Activated naive CD4-positive, alpha-beta T cell treated with anti-CD3 and anti-CD28 coated beads, Interleukin-2, amount 50 U/mL, for 72 hours (primary cell): ENCODE results near the gene RACK1. TPM values are rescaled to one million over a fixed set of nuclear protein-coding genes. Genes with fewer than 3 reads are reported as not detected.

ENCODE experiments used
- ATAC-seq, 2 donors: fragments of 150-1000 bp; cut with Tn5 transposase; 2 replicates each; pipeline ENCODE4 v1.10.0; 2021; ENCODE audit warnings: mild to moderate bottlenecking in 2 of 2, moderate library complexity in 2 of 2
- DNase-seq, 2 donors: peaks; one replicate each; pipeline ENCODE4 v3.0.0; 2021 to 2022; ENCODE audit warnings: low spot score in 2 of 2
- H3K27ac Mint-ChIP-seq, 2 donors: one replicate each; pipeline ENCODE4 v1.8.0; 2022; ENCODE audit warnings: mild to moderate bottlenecking in 2 of 2, mixed read lengths in 2 of 2
- H3K36me3 Mint-ChIP-seq, 2 donors: one replicate each; pipeline ENCODE4 v1.8.0; 2022; ENCODE audit warnings: mixed read lengths in 2 of 2
- H3K9me3 Mint-ChIP-seq, 2 donors: one replicate each; pipeline ENCODE4 v1.8.0; 2022; ENCODE audit warnings: mixed read lengths in 2 of 2
- total RNA-seq, 2 donors: library from RNA; stranded (reverse); gene quantifications; one replicate each; pipeline ENCODE4 v1.2.3, GENCODE V29; 2022

Gene RACK1
- total RNA-seq, 2 donors from 2014 or later: 2,392 to 2,665 TPM

DNA sequence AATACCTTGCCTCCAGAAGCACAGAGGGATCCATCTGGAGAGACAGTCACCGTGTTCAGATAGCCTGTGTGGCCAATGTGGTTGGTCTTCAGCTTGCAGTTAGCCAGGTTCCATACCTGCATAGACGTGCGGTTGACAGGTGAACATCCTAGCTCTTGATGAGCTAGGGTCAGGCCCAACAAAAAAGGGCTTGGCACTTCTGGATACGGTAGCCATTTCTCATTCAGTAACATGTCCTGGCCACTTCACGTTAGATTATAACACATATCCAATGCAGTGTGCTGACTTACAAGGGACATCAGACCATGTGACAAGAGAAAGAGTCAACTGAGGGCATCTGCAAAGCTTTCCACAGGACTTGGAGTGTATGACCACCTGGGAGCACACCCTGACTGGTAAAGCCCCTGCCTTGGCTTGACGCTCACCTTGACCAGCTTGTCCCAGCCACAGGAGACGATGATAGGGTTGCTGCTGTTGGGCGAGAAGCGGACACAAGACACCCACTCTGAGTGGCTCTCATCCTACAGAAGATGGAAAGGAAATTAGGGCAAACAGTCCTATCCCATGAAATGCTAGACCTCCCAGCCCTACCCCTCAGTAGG, 4.5 kb downstream of the RACK1 start:
- Mint-ChIP-seq H3K36me3 (peaks cover 52 to 66% of the 10 kb centered on the region in 2 donors), H3K9me3 (no peaks in the 10 kb centered on the region), H3K27ac (peak overlapping the region; percentile 42 to 94)
- no peak for DNase-seq
- ATAC-seq: no peak

DNA sequence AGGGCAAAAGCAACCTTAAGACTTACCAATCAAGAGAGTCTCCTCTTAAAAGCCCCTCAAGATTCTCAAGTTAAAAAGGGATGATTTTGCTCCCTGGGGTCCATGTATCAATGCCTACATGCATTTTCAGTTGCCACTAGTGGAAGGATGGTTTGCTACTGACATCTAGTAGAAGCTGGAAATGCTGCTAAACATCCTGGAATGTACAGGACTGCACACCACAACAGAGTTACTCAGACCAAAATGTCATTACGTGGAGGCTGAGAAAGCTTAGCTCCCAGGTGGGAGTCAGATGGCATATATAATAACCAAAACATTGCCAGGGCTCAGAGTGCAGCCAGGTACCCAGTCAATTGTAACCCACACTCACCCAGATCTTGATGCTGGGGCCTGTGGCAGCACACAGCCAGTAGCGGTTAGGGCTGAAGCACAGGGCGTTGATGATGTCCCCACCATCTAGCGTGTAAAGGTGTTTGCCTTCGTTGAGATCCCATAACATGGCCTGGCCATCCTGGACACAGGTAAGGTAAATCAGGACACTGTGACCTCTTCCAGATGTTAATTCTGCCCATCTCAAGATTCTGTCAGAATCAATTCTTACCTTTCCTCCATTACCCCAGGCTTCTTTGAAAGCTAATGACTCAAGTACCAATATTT, 5.8 kb downstream of the RACK1 start:
- Mint-ChIP-seq H3K36me3 (peaks cover 39 to 53% of the 10 kb centered on the region in 2 donors), H3K27ac (peak overlapping the region; percentile 42 to 94), H3K9me3 (no peaks in the 10 kb centered on the region)
- ATAC-seq: no peak
- DNase-seq: no peak

DNA sequence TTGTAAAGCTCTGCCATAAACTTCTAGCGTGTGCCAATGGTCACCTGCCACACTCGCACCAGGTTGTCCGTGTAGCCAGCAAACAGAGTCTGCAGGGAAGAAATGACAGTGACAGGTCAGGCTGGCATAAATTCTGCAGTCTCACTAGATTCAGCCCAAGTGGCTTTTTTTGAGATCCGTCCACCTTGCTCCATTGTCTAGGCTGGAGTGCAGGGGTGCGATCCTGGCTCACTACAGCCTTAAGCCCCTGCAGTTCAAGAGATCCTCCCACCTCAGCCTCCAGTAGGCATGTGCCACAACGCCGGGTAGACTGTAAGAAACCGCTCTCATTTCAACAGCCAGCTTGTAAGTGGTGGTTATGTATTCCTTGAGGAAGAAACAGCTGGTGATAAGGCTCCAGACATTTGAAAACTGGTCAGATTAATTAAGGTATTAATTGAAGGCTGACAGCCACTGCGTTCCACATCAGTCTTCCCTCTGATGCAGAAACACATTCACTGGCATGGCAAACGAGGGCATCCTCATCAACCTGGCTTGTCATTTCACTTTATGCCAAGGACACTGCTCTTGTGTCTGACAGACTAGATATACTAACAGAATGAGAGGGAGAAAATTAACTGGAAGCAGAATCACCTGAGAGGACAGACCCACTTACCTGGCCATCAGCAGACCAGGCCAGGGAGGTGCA, 6.6 kb downstream of the RACK1 start:
- Mint-ChIP-seq H3K27ac (peak overlapping the region in 1 of 2 donors; percentile 77), H3K9me3 (no peaks in the 10 kb centered on the region), H3K36me3 (peaks cover 32 to 46% of the 10 kb centered on the region in 2 donors)
- DNase-seq: no peak
- no peak for ATAC-seq

DNA sequence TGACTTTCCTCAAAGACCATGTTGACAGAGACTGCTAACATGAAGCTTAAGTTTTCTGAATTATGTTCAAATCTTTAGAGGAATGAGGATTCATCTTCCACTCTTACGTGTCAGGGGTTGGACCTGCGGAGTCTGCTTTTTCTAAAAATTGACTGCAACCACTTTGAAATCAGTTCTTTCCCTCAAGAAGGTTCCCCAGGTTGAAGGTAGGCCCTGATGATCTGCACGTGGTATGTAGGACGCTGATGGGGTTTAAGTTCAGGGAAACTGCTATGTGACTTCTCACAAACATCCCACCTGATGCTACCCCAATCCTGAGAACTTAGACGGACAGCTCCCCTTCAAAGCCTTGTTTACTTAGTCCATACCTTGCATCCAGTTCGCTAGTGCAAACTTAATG, 7.2 kb downstream of the RACK1 start:
- H3K9me3 Mint-ChIP-seq: no peaks in the 10 kb centered on the region
- peaks cover 26 to 39% of the 10 kb centered on the region in 2 donors for H3K36me3 Mint-ChIP-seq
- DNase-seq (no peak), ATAC-seq (no peak)
- peak overlapping the region in 1 of 2 donors; percentile 77 for H3K27ac Mint-ChIP-seq

DNA sequence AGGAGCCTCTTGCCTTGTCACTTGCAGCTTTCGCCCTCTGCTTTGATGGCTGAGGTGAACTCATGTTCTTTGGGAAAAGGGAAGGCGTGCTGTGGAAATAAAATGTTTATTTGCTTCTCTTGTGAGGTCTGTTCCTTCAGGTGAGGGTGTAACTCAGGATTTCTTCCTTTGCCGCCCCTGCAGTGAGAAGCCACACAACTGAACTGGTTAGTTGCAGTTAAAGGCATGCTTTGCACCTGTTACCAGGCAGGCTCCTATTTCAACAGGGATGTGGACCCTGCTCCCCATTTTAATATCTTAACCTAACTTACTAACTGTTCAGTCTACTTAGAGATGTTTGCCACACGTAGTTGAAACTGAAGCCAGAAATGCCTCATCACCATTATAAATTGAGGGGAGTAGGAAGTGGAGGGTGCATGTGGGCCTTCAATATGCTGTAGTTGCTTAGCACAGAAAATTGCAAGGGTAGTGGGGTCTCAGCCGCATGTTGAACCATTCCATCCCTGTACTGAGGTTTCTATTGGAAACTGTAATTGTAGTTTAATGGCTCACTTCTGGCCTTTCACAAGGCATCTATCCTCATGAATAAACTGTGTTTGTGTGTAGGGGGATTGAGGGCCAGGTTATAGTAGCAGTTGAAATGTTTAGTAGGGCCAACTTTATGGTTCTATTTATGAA, 7.9 kb downstream of the RACK1 start:
- Mint-ChIP-seq H3K36me3 (peaks cover 21 to 33% of the 10 kb centered on the region in 2 donors), H3K27ac (peak overlapping the region; percentile 67 to 97), H3K9me3 (no peaks in the 10 kb centered on the region)
- ATAC-seq (no peak), DNase-seq (peak in 1 of 2 donors; percentile 2)

DNA sequence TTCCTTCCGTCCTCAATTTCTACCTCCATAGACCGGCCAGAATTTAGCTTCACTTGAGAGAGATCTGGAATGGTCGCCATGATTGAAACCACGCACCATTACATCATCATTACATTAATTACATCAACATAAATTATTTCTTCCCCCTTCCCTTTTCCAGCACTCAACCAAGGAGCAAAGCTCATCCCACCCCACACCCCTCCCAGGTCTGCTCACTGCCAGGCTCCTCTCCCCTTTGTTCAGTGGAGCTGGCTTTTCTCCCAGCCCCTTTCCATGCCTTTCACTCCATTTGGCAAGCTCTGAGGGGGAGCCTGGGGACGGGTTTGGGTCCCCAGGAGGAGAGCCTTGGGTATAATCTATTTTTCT, 8.4 kb downstream of the RACK1 start:
- Mint-ChIP-seq H3K27ac (peak overlapping the region; percentile 67 to 97), H3K36me3 (peaks cover 21 to 29% of the 10 kb centered on the region in 2 donors), H3K9me3 (no peaks in the 10 kb centered on the region)
- DNase-seq (peak in 1 of 2 donors; percentile 2), ATAC-seq (no peak)

DNA sequence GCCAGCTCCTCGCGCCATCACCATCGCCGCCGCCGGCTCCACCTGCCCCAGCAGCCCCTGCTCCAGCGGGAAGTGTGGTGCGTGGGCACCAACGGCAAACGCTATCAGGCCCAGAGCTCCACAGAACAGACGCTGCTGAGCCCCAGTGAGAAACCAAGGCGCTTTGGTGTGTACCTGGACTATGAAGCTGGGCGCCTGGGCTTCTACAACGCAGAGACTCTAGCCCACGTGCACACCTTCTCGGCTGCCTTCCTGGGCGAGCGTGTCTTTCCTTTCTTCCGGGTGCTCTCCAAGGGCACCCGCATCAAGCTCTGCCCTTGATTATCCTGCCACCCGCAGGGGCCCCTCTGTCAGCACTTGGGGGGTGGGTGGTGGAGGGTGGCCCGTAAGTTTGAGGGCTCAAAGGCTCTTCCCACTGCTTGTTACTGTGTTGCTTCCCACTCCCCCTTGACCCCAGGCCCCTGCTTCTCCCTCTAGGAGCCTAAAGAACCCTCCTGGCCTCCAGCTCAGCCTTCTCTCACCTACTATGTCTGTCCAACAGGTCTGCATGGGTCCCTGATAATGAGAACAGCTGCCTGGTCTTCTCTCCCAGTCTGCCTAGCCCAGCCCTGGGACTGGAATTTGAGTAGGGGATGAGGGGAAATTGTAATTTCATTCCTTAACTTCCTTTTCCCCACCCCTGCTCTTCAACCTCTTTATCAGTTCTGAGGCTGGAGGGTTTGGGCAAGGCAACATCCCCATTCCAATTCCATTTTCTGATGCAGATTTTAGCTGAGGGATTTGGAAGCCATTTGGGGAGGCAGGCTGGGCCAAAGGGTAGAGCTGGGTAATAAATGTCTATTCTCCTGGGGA, 9.0 kb downstream of the RACK1 start:
- no peaks in the 10 kb centered on the region for H3K9me3 Mint-ChIP-seq
- H3K27ac Mint-ChIP-seq: peak overlapping the region; percentile 67 to 97
- DNase-seq (peak in 1 of 2 donors; percentile 3), ATAC-seq (peak; percentile 8 to 20)
- peaks cover 21 to 32% of the 10 kb centered on the region in 2 donors for H3K36me3 Mint-ChIP-seq

DNA sequence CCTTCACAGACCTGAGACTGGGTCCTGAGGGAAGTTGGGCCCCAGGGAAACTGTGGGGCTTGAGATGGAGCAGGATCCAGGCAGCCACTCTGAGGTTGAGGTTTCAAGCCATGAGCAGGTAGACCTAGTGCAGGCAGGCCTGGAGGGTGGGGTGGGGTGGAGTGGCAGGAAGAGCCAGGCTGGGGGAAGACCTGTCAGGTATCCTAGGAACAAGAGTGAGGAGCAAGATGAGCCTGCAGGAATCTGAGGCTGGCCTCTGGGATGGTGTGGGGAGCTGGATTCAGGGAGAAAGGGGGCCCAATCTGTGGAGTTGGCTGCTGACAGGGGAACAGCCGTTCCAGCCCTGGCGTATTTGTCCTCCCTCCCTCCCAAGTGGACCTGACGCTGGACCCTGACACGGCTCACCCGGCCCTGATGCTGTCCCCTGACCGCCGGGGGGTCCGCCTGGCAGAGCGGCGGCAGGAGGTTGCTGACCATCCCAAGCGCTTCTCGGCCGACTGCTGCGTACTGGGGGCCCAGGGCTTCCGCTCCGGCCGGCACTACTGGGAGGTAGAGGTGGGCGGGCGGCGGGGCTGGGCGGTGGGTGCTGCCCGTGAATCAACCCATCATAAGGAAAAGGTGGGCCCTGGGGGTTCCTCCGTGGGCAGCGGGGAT, 9.8 kb downstream of the RACK1 start:
- peak in 1 of 2 donors; percentile 6 for DNase-seq
- ATAC-seq: peak; percentile 7 to 20
- H3K36me3 Mint-ChIP-seq: peaks cover 14 to 31% of the 10 kb centered on the region in 2 donors
- no peaks in the 10 kb centered on the region for H3K9me3 Mint-ChIP-seq
- H3K27ac Mint-ChIP-seq: peak overlapping the region; percentile 70 to 80

DNA sequence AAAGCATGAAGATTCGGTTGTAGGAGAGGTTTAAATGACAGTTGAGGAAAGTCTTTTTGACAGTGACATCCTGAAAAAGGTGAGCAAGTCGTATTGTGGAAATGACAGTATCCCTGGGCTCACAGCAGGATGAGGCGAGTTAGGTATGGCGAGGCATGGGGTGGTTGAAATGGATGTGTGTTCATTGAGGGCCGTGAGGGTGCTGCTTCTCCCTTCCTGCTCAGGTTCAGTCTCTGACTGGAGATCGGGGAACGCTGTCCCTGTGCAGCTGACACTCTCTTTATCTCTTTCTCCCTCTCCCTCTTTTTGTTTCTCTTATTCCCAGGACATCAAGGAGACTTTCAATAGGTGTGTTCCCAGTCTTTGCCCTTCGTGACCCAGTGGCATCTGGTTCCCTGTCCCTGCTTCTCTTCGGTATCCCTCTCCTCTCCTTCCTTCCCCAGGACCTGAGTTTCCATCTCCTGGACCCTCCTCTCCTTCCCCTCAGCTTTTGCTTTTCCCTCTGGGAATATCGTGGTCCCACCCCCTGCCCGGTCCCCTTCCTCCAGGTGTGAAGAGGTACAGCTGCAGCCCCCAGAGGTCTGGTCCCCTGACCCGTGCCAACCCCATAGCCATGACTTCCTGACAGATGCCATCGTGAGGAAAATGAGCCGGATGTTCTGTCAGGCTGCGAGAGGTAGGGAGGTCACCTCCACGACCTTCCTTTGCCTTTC, 10.5 kb downstream of the RACK1 start:
- ATAC-seq (peak; percentile 2 to 3), DNase-seq (no peak)
- peak overlapping the region; percentile 70 to 80 for H3K27ac Mint-ChIP-seq
- H3K36me3 Mint-ChIP-seq: peaks cover 7 to 24% of the 10 kb centered on the region in 2 donors
- no peaks in the 10 kb centered on the region for H3K9me3 Mint-ChIP-seq

DNA sequence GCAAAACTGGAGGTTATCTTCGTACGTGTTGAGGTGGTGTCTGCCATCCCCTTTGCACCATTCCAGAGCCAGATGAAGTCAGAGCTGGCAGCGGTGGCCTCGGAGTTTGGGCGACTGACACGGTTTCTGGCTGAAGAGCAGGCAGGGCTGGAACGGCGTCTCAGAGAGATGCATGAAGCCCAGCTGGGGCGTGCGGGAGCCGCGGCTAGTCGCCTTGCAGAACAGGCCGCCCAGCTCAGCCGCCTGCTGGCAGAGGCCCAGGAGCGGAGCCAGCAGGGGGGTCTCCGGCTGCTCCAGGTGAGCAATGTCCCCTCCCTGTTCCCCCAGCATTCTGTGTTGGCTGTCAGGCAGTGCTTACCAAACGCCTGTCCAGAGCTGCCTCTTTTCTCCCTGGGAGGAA, 11.1 kb downstream of the RACK1 start:
- Mint-ChIP-seq H3K9me3 (no peaks in the 10 kb centered on the region), H3K27ac (peak overlapping the region in 1 of 2 donors; percentile 70), H3K36me3 (peaks cover under 1 to 18% of the 10 kb centered on the region in 2 donors)
- DNase-seq (no peak), ATAC-seq (peak in 1 of 2 donors; percentile 7)

DNA sequence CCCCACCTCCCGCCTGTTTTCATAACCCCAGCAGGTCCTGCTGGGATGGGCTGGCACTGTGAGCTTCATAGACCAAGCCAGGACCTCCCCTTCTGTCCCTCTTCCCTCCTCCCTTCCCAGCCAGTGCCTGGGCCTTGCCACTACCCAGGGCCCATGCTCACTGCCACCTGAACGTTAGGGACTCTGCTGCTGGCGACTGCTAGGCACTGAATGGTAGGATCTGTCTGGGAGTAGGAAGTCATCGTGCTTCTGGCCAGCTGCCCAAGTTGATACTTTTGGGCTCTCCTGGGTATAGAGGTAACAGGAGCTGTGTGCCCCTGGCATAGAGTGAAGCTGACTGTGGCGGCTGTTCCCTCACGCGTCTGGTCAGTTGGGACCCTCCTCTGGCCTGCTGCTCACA, 12.3 kb downstream of the RACK1 start:
- ATAC-seq (peak in 1 of 2 donors; percentile 24), DNase-seq (peak in 1 of 2 donors; percentile 45)
- Mint-ChIP-seq H3K36me3 (peaks cover 0 to 10% of the 10 kb centered on the region in 2 donors), H3K9me3 (no peaks in the 10 kb centered on the region), H3K27ac (peak overlapping the region; percentile 65 to 70)

DNA sequence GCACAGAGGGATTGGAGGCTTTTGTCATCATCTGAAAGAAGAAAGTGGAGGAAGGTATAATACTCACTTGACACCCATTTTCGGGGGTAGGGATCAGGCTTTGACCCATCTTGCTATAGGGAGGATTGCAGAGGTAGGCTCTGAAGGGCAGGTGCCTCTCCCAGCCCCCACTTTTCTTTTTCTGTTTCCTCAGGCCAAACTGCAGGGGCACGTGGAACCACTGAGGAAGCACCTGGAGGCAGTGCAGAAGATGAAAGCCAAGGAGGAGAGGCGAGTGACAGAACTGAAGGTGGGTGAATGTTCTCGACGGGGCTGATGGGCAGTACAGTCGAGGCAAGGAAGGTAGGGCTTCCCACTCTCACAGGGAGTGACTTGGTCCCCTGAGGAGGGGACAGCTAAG, 13.2 kb downstream of the RACK1 start:
- ATAC-seq (peak in 1 of 2 donors; percentile 6), DNase-seq (no peak)
- Mint-ChIP-seq H3K36me3 (peaks cover 0 to 9% of the 10 kb centered on the region in 2 donors), H3K9me3 (no peaks in the 10 kb centered on the region), H3K27ac (peak overlapping the region in 1 of 2 donors; percentile 84)

DNA sequence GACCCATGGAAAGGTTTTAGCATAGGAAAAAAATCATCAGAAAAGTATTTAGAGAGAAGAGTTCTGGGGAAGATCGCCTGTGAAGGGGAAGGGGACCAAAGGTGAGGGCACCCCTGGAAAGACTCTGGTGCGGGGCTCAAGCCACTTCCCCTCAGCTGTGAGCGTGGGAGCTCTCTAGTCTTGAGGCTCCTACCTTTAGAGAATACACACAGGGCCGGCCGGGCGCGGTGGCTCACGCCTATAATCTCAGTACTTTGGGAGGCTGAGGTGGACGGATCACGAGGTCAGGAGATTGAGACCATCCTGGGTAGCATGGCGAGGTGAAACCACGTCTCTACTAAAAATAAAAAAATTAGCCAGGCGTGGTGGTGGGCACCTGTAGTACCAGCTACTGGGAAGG, 13.7 kb downstream of the RACK1 start:
- no peaks in the 10 kb centered on the region for H3K9me3 Mint-ChIP-seq
- DNase-seq: no peak
- H3K36me3 Mint-ChIP-seq: peaks cover 0 to 9% of the 10 kb centered on the region in 2 donors
- ATAC-seq: peak in 1 of 2 donors; percentile 6
- peak overlapping the region; percentile 13 to 58 for H3K27ac Mint-ChIP-seq

DNA sequence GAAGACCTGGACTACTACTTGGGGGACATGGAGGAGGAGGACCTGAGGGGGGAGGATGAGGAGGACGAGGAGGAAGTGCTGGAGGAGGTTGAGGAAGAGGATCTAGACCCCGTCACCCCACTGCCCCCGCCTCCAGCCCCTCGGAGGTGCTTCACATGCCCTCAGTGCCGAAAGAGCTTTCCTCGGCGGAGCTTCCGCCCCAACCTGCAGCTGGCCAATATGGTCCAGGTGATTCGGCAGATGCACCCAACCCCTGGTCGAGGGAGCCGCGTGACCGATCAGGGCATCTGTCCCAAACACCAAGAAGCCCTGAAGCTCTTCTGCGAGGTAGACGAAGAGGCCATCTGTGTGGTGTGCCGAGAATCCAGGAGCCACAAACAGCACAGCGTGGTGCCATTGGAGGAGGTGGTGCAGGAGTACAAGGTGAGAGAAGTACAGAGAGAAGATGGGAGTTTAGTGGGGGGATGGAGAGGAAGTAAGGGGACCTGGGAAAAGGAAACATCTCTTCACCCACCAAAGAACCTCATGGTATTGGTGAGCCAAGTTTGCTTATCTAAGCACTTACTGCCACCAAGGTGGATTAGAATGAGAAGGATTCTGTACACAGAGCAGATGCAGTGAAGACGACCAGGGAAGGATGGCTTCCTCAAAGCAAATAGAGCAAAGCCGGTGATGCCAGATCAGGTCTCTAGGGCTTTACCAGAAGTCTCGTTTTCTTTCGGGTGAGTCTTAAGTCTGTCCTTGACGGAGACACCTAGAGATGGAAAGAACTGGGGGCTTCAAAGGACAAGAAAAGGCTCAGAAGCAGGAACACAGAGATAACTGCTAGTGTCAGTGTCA, 19.1 kb downstream of the RACK1 start:
- ATAC-seq (no peak), DNase-seq (no peak)
- H3K36me3 Mint-ChIP-seq: peaks cover 15 to 21% of the 10 kb centered on the region in 2 donors
- peak overlapping the region; percentile 96 to 99 for H3K27ac Mint-ChIP-seq
- no peaks in the 10 kb centered on the region for H3K9me3 Mint-ChIP-seq
